Putamen (tissue), 1 donor: Measurements from ENCODE around the gene DST.

ENCODE experiments used
- DNase-seq: peaks from one replicate; pipeline ENCODE4 v3.0.0-alpha.2; 2016; ENCODE audit warnings: low spot score

The DST gene

DNA sequence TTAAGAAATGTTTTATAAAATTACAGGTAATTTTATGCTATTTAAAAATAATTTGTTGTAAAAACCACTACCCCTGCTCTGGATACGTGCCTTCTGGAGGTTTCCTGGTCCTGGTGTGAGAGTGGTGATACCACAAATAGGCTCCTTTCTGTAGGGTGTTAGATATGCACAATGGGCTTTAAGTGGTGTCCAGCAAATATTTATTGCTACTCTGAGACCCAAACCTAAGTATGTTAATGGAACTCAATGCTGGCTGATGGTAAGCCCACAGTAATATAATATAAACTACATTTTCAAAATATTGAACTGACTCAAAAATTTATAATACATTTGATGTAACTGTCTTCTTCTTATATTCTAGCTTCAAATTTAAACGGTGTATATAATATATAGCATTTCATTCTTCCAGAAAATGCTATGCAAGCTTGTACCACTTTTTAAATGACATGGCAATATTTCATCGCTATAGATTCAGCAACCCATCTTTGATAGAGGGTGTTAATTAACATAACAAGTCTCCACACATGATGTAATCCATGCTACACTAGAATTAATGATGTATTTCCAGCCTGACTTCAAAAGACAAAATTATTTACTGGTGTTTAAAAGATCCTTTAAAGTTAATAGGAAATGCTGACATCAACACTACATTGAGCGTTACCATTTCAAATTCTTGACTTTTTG is 161.9 kb downstream of the DST start:
- no peak for DNase-seq

DNA sequence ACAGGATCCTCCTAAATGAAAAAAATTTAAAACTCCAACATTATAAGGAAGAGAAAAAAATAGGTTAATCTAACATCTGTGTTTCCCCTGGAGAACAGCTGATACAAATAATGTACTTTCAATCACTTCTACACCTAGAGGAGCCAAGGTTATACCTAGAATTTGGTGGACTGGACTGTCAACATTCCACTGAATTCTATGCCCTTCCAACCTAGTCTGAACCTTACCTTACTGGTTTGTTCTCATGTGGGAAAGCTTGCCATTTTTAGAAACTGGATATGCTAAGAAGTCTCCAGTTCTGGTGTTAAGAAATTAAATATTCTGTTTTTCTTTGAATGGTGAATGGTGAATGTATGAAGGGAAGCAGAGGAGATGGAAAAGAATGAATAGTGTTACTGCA is 162.4 kb downstream of the DST start:
- no peak for DNase-seq

- DNase-seq: no peak
These were observed 163.3 kb downstream of the DST start for GRCh38 chr6:56479381-56479780.

GRCh38 chr6:56478202-56478601 is 164.5 kb downstream of the DST start:
- no peak for DNase-seq

- peak; percentile 19 for DNase-seq
These were observed 165.4 kb downstream of the DST start for GRCh38 chr6:56477241-56477640.

GRCh38 chr6:56475736-56476457 is 166.8 kb downstream of the DST start:
- no peak for DNase-seq

DNA sequence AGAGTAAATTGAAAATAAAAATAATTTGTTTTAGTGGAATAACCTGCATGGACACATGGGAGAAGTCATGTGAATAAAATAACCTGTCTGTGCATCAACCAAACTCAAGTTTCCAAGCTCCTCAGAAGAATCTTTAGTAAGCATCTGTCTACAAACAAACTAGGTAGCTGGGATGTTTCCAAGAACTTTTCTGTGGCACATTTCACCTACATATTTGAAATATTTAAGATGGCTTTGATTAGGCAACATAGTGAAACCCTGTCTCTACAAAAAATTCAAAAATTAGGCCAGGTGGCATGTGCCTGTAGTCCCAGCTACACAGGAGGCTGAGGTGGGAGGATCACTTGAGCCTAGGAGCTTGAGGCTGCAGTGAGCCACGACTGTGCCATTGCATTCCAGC is 168.2 kb downstream of the DST start:
- no peak for DNase-seq

DNA sequence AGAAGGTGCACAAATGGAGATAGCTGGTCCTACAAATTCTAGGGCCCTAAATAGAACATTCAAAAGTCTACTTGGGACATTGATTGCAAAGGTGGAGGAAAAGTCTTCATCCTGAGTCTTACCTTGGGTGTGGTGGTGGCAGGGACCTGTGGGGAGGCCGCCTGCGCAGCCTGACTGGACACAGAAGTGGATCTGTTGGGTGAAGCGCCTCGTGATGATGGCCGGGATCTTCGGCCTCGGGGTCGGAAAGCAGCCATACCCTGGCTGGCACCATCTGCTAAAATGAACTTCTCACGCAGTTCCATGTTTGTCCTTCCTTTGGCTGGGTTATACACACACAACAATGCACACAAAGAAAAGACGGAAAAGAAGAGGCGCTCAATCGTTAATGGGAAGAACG is 179.2 kb downstream of the DST start:
- DNase-seq: no peak

- no peak for DNase-seq
These were observed 183.5 kb downstream of the DST start for GRCh38 chr6:56459030-56459805.

DNA sequence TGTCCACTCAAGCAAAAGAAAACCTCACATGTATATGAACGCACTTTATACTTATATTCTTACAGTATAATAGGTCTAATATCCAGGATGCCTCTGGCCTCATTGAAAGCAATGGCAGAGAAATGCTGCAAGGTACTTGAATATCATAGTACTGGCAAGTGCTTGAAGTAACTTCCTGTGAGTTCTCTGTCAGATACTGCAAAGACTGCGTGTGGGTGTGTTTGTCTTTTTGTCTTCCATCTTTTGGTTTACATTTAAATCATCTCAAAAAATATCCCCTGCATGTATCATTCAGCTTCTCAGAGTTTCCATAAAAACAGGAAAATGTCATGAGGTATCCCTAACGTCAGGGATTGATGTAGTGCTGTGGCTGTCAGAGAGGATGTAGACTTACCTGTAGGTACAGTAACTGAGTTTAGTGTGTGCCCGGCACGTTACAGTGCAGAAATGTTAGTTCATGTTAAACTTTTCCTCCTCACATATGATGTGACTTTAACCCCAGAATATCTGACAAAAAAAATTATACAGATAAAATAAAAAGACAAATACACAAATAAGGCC is 184.3 kb downstream of the DST start:
- DNase-seq: no peak

- no peak for DNase-seq
These were observed 185.9 kb downstream of the DST start for GRCh38 chr6:56456785-56457184.

DNA sequence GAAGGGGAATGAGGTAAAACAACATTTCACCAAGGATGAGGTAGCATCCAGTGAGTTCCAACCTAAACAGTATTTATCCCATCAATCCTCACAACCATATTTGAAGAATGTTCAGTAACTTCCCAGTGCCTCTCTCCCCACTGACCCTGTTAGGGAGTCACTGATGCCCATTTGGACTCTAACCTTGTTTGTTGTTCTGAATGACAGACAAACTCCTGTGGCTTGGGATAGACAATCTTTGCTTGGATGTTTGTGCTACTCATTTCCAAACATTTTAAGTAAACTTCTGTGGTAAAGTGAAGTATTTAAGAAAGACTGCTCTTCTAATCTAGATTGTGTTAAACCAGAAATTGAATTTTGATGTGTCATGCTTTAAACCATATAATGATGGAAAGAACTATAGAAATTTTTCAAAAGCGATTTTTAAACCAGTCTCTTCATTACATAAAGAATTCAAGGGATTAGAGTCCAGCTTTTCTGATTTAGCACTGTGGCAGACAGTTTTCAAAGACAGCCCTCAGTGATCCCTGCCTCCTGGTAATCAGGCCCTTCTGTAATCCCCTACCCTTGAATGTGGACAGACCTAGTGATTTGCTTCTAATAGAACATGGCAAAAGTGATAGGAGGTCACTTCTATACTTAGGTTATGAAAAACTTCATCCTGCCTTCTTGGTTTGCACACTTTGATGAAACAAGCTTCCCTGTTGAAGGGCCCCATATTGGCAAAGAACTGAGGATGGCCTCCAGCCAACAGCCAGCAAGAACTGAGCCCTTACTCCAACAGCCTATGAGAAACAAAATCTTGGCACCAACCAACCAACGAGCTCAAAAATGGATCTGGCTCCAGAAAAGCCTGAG is 191.6 kb downstream of the DST start:
- peak; percentile 18 for DNase-seq

DNA sequence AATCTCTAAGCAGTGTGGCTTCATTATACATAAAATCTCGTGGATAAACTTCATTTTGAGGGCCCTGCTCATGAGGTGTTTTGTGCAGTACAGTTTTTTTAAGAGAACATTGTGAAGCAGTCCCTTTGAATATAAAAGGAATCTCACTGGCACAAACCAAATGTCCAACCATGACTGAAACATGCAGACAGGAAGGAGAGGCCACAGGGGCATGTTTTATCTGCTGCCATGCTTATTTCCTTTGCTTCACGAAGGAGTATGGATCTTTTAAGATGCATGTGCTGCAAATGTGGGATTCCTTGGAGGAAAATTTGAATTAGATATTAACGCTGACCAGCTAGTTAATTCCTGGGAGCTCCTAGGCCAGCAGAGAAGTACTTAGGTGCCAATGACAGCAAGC is 192.3 kb downstream of the DST start:
- no peak for DNase-seq

- DNase-seq: no peak
These were observed 194.6 kb downstream of the DST start for GRCh38 chr6:56448046-56448445.

DNA sequence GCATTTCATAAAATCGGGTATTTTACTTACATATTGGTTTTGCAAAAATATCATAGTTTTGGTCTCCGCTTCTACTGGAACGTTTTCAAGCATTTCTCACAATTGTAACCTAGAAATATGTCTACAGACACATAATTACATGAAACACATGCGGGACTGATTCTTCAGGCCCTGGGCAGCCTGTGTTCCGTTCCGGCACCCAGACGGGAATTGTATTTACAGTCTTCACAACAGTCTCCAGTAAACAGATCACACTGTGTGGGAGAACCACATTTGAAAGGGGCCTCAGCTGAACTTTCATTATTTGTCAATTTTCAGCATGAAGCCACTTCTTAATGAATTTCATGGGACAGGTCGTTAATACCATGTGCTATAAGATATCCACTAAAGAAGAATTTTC is 196.9 kb downstream of the DST start:
- no peak for DNase-seq

DNA sequence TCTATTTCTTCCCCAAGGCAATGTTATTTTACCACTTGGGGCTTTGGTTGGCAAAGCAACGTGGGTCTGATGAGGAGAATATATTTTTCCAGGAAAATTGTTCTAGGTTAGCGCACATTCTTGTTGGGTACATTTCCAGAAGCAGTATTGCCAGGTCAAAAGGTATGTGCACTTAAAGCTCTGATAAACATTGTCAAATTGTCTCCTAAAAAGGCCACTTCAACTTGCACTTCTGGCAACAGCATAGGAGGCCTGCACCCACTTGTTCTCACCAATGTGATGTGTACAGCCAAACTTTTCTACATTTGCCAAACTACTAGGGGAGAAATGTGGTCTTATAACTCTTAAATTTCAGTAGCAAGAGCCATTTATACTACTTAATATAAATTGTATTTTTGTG is 197.8 kb downstream of the DST start:
- DNase-seq: no peak

- DNase-seq: no peak
These were observed 202.1 kb downstream of the DST start for GRCh38 chr6:56440551-56440981.

DNA sequence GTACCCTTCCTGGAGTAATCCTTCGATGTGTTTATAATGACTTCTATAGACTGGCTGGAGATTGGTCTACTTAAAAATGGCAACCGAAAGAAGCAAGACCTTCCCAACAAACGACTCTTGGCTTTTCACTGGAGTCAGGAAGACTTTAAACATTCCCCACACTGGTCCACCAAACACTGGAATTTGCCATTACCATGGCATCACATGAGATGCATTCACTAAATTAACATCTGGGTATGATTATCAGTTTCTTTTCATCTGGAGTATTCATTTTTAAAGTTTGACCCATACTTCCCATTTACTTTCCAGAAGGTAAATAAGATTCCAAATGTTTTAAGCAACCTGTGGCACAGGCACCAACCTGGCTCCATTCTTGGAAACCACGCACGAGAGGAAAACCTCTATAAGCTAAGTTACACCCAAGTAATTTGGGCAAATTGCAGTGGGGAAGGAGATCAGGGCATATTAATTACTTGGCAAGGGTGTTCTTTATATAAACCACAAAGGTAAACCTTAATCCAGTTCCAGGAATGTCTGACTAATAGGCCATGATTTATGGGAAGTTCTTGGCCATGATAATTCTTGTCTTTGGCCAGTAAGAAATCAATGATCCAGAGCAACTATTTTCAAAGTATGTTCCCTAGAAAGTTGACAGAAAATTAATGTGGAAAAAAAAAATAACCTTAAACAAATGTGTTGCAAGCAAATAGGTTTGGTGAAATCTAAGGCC is 205.4 kb downstream of the DST start:
- no peak for DNase-seq

DNA sequence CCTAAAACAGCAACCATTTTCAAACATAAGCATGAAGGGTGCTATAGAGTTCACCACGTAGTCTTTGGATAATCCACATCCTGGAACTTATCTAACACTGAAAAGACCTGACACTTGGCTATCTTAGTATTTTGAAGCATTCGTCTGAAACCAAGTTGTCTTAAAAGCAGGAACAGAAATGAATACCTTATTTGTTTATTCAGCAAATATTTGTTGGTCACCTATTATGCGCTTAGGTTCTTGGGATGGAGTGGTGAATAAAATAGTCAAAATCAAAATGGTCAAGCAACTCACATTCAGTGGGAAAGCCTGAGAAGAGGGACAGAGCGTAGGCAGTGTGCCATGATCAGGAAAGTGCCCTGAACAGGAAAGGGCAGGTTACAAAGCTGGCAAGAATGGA is 206.9 kb downstream of the DST start:
- no peak for DNase-seq

DNA sequence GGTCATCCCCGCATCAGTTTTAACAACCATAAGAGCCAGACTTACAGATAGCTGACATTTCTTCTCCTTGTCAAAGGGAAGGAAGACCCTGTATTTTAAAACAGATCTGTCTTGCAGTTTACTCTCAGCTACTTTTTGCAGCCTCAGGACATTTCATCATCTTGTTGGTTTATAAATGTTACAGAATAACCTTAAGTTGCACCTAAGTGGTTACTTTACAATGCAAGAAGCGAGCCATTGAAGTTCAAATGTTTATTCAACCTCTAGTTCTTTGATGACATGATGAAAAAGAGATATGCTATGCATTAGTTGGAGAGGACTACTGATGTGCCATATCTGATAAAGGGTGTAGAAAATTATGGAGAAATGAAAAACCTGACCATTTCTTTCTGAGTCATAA is 207.4 kb downstream of the DST start:
- no peak for DNase-seq

DNA sequence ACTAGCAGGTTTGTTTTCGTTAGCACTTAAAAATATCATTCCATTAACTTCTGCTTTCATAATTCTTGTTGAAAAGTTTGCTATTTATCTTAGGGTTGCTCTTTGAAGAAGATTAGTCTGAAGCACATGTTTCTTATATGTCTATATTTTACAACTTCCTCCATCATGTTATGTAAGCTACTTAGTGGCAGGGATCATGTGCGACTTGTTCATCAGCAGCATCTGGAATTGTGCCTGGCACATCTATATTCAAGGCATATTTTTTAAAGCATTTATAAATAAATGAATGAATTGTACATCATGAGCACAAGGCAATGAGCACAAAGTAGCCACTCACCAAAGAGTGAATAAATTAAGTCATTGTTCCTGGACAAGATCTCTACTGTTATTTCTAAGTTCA is 208.1 kb downstream of the DST start:
- DNase-seq: no peak
